NCI-H1092 (cell line): ENCODE data around the gene CTDP1.

Source experiments
- DNase-seq: peaks from one replicate; lab custom pipeline; 2025; lab: John Stamatoyannopoulos, UW

CTDP1 gene

DNA sequence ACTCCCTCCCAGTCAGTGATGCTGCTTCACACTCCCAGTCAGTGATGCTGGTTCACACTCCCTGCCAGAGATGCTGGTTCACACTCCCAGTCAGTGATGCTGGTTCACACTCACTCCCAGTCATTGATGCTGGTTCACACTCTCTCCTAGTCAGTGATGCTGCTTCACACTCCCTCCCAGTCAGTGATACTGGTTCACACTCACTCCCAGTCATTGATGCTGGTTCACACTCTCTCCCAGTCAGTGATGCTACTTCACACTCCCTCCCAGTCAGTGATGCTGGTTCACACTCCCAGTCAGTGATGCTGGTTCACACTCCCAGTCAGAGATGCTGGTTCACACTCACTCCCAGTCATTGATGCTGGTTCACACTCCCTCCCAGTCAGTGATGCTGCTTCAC lies 83.8 kb downstream of the CTDP1 start:
- no peak for DNase-seq

DNA sequence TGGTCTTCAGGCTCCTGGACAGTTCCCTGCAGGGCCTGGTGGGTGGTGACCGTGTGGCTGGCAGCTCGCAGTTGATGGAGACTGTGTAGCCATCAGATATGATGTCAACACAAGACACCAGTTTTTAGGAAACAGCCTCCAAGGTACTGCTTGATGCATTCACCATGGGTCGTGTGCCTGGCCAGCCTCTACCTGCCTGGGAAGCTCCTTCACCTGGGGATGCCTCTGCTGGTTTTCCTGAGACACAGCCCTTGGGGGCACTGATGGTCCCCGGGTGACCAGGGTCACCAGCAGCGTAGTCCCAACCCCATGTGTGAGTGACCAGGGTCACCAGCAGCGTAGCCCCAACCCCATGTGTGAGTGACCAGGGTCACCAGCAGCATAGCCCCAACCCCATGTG lies 84.5 kb downstream of the CTDP1 start:
- no peak for DNase-seq

DNA sequence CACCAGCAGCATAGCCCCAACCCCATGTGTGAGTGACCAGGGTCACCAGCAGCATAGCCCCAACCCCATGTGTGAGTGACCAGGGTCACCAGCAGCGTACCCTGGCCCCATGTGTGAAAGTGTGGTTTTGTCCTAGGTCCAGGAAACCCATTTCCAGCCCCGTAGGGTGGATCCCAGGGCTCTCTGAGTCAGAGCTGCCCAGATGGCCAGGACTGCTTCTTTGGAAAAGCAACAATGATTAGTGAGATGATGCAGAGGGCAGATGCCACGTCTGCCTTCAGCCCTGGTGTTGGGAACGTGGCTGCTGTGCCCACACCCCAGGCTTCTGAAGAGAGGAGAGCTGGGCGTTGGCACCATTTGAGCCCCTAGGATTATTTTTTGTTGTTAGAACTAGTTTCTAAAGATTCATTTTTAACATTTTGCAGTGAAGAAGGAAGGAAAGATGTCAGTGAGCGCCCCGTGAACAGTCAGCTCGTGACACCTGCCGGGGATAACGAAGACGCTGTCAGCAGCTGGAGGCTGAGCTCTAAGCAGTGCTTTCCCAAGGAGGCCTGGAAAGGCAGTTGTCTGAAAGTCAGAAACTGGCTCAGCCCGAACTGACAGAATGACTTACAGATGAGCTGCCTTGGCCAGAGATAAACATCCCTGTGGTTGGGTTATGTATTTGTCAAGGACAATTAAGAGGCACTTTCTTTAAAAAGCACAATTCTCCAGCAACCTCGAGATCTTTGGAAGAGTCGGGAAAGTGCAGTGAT lies 86.1 kb downstream of the CTDP1 start:
- DNase-seq: no peak

DNA sequence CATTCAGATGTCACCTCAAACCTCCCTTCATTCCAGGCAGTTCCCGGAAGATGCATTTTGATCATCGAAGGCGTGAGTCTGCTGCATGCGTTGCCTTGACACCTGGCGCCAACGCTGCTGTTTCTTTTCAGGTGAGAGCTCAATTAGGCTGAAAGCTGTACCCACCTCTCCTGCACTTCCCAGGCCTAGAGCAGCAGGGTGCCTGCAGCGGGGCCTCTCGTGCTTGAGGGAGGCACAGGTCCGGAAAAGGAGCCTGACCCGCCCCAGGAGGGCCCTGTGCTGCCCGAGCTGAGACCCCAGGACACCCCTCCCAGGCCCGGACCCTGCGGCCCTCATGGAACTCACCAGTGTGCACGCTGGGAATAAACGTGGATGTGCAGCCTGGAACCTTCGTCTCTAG lies 86.7 kb downstream of the CTDP1 start:
- no peak for DNase-seq

DNA sequence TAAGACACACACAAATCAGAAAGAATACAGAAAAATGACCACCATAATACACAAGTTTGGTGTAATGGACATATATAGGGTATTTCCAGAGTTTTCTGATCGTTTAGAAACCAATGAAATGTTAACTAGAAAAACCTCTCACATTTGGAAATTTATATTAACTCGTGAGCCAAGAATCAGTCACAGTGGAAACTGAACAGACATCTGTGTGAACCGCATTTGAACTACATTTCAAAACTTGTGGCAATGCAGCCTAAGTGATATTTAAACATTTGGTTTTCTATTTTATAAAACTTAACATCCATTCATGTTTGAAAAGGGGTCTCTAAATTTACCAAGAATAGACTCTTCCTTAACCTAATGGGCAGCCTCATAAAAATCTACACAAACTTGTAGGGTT lies 89.1 kb downstream of the CTDP1 start:
- DNase-seq: no peak

DNA sequence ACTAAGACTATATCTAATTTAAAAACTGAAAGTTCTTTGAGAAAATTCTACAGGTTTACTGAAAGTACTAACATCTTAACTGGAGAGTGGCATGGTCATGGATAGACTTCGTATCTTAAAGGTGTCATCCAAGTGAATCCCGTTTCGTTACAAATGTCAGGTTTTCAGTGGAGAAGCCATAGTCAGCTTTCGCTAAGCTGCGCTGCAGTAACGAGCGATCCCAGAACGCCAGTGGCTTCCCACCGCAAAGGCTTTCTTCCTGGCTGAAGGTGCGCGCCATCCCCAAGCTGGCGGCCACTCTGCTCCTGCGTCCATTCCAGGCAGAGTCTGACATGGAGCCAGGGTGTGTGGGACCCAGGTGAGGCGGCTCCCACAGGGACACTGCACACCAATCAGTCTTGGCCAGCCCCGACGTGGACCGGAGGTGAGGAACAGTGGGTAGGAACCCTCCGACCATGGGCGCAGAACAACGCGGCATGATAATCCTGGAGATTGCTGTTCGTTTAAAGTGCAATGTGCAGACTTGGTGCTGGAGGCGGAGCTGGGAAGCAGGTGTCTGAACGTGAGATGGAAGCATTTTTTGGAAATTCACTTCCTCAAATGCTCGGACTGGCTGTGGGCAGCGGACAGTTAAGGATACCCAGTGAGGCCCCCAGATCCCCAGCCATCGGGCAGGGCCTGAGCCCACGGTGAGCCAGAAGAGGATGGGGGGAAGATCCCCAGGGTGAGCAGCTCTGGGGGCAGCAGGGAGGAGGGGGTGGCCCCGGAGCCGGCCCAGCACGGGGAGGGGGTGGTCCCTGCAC lies 90.3 kb downstream of the CTDP1 start:
- no peak for DNase-seq

DNA sequence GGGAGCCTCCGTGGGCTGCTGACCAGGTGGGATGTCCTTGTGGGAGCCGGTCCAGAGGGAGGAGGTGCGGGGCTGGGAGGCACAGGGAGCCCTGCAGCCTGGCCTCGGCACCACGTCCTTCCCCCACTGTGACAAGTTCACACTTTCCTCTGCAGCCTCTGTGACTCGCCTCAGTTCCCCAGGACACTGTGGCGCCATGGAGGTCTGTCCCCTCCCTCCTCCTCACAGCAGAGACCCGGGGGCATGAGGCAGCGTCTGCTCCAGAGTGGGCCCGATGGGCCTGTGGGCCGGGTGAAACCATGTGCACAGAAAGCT lies 90.9 kb downstream of the CTDP1 start:
- DNase-seq: no peak

DNA sequence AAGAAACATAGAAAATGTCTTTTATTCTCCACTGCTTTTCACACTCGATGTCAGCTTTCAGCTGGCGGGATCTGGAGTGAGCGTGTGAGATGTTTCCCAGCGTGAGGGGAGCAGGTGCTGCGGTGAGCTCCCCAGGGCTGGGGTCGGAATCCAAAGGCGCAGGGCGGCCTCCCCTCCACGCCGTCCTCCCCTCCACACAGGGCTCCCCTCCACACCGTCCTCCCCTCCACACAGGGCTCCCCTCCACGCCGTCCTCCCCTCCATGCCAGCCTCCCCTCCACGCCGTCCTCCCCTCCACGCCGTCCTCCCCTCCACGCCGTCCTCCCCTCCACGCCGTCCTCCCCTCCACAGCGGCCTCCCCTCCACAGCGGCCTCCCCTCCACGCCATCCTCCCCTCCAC lies 91.2 kb downstream of the CTDP1 start:
- DNase-seq: no peak

DNA sequence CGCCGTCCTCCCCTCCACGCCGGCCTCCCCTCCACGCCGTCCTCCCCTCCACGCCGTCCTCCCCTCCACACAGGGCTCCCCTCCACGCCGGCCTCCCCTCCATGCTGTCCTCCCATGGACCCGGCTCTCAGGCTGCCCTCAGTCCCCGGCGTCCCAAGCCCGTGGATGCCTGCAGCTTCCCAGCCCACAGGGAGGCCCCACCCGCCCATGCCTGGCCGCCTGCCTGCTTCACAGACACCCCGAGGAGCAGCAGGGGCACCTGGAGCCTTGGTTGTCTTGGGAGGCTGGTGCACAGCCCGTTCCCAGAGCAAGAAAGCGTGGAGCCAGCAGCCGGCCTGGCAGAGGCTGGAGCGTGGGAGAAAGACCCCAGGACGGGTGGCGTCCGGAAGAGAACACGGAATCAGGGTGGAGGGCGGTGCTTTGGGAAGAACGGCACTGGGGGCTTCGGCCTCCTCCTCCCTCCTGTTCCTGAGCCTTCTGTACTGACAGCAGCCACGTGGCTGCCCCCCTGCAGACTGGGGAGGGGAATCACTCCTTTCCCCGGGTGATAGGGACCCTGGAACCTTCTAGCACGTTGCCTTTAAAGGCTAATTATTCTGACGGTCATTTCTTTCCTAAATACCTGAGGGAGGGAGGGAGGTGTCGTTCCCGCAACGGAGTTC lies 92.0 kb downstream of the CTDP1 start:
- DNase-seq: no peak

DNA sequence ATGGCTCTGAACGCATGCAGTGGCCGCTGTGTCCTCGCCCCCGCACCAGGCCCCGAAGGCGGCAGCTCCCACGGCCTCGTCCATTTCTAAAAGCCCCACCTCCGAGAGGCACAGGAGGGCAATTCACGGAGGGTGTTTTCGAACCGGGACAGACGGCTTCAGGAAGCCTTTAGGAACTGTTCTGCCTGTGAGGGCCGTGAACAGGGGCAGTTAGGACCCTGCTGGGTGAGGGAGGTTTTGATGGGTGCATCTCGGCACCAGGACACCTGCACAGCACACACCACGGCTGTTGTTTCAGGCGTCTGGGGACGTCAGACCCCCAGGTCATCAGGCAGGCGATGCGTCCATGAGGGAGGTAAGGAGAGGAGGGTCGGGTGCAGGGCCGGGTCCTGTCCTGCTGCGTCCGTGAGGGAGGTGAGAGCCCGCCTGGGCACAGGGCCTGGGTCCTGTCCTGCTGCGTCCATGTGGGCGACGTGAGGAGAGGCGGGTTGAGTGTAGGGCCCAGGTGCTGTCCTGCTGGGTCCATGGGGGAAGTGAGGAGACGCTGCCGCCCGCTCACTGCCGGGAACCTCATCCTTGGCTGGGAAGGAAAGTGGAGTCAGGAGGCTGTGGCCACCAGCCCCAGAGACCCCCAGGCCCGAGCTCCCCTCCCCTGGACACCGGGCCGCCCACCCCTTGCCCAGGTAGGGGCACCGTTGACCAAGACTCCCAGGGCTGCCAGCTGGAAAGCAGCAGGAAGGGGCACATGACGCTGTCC lies 92.7 kb downstream of the CTDP1 start:
- DNase-seq: no peak

DNA sequence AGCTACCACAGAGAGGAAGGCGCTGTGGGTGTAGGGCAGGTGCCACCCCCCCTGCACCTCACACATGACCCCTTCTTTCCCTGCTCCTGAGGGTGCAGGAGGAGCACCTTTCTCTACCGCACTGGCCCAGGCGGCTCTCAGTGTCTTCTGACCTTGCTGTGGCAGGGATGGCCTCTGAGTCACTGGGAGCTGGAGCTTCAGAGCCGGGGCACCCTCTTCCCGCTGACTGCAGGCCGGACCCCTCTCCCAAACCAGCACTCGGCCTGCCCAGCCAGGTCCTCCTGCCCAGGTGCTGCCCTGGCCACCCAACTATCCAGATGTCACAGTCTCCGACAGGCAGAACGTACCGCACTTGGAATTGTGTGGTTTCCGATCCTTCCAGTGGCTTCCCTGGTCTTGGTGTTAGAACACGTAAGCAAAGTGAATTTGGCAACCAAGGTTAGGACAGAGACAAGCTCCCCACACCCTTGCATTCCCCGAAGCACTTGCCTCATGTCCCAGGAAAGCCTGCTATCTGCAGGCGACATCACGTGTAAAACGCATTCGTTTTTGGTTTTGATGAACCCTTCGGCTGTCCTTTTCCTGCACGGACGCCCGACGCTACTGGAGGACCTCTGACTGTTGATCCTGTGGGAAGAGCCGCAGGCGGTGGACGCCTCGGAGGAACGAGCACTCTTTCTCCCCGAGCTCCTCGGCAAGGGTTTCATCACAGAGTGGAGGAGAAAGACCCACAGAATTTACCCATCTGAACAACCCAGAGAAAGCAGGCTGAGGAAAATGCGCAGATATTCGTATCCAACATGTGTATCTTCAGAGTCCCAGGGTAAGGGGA lies 93.5 kb downstream of the CTDP1 start:
- DNase-seq: no peak

DNA sequence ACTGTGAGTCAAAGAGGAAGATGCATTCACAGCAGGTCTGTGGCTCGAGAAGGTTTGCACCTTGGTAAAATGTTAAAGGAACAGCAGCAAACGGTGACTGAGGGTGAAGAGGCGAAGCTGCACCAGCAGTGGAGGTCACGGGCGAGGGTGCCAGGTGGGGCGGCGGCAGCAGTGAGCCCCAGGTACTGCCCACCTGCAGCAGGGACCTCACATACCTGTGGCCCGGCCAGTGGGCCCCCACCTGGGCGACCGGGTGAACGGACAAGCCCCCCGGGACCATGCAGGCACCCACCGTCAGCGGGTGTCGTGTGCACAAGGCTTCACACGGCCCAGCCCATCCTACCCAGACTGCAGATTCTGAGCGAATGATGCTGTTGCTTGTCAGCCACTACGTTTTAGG lies 94.5 kb downstream of the CTDP1 start:
- DNase-seq: no peak

DNA sequence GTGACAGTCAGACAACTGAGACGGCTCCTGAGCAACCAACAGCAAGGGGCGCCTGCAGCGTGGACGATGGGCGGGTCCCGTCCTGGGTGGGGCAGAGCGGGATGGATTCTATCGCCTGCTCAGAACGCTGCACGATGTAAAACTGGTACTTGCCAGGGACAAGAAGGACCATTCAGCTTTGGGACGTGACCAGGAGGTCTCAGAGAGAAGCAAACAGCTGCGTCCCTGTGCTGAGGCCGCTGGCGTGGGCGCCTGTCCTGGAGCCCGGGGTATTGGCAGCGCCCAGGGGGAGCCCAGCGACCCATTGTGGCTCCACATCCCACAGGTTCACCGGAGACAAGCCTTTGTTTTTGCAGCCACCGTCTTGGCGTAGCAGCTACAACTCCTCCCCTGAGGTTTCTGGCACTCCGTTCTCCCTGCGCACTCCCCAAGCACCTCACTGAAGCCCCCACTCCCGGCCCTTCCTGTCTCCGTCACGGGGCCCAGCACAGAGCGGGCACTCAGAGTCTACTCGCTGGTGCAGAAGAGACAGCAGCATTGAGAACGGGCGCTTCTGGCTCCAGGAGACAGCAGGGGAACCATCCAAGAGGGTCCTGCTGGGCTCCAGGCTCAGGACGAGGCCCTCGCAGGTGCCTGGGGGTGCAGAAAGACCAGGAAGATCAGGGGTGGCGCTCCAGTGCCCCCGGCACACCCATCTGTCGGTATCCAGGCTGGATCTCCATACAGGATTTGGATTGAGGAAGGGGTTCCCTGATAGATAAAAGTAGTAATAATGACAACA lies 96.0 kb downstream of the CTDP1 start:
- no peak for DNase-seq

DNA sequence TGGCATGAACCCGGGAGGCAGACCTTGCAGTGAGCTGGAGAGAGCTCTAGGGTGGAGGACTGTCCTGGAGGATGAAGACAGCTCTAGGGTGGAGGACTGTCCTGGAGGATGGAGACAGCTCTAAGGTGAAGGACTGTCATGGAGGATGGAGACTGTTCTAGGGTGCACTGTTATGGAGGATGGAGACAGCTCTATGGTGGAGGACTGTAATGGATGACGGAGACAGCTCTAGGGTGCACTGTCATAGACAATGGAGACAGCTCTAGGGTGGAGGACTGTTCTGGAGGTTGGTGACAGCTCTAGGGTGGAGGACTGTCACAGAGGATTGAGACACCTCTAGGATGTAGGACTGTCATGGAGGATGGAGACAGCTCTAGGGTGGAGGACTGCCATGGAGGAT lies 97.1 kb downstream of the CTDP1 start:
- no peak for DNase-seq

DNA sequence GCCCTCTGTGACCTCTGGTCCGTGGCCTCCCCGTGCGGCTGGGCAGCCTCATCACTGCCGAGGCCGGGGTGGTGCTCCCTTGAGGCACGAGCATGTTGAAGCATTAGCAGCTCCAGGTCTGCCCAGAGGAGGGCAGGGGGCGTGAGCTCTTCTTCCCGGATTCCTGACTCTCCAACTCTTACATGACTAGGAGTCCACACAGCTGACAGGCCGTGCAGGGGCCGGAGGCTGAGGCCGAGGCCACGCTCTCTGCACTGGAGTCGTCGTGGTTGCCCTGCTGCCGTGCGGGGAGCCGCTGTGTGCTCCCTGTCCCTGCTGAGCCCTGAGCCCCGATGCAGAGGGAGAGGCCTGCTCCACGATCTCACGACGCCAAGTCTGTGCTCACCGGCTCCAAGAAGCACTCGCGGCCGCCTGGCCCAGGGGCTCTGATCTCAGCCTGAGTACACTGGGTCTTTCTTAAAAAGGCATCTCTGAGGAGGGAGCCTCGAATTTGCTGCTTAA lies 98.7 kb downstream of the CTDP1 start:
- no peak for DNase-seq

DNA sequence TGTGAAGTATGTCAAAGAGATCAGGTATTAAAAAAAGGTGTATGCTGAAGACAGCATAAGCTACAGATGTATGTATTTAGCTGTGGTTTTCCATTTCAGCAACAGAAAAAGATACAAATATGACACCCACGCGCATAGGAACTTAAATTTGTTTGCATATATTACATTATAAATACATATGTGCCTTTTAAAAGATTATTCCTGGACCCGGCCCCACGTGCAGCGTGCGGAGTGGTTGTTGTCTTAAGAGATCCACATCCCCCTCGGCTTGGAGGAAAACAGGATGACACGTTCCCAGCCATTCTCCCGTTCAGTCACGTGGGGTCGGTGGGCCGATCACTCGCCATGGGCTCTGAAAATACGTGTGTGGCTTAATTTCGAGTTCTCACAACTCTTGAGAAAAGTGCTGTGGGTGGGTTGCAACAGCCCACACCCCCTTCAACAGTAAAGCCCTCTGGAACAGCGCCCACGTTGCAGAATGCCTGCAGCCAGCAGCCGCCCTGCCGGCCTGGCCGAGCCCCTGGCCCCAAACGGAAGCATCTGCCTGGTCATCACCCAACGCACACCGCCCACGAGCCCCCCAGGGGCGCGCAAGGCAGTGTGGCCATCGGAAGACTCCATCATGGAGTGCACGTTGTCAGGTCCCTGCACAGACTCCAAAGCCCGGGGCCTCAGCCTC lies 99.6 kb downstream of the CTDP1 start:
- no peak for DNase-seq

DNA sequence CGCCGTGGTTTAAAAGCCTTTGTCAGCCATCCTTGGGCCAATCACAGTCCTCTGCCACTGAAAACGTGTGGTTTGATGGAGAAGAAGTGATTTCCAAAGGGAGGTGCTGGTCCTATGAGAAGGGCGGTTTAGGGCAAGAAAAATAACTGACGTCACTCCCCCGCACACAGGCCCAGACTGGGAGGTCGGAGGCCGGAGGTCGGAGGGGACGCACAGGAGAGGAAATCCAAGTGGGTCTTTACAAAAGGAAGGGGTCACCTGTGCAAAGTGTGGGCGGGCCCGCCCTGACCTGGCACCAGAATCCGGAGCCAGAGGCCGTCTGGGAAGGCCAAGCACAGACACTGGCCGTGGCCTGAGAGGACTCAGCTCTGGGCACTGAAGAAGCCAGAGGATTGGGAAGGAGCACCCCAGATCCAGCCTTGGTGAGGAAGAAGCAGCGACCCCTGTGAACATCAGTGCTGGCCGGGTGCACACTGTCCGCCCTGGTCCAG lies 100.1 kb downstream of the CTDP1 start:
- DNase-seq: no peak

DNA sequence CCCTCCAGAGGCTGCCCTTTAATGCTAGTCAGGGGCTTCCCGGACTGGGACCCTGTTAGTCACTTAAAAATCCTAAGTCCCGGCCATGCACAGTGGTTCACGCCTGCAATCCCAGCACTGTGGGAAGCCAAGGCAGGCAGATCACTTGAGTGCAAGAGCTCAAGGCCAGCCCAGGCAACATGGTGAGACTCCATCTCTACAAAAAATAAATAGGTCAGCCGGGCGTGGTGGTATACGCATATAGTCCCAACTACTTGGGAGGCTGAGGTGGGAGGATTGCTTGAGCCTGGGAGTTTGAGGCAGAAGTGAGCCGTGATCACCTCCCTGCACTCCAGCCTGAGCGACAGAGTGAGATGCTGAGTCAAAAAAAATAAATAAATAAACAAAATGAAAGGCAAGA lies 100.9 kb downstream of the CTDP1 start:
- no peak for DNase-seq

DNA sequence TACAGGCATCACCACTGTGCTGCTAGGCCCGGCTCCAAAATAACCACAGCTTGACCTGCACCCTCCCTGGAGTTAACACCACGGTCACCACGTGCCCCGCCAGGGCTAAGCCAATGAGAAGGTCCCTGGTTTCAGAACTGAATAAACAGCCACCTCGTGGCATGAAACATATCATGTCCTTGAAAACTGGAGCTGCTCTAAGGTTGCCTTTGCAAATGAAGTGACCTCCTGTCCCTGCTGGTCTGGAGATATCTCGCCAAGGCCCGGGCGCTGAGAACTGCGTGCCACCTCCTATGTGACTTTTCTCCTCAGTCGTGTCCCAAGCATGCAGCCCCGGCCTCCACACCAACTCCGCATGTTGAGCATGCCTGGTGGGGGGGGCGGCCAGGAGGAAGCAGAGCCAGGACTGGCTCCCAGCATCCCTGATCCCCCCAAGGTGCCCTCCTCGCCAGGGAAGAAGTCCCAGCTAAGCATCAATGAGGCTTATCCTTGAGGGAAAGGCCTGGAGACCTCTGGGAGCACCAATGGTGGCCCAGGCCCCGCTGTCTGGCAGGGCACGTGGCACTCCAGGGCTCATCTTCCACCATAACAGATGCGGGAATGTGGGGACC lies 101.8 kb downstream of the CTDP1 start:
- DNase-seq: no peak
